RCC 7860 (cell line): Measurements from ENCODE around the gene BCLAF1.

ENCODE experiments used
- DNase-seq: peaks from one replicate; pipeline ENCODE4 v3.0.0-alpha.2; 2015; ENCODE audit warnings: low spot score
- FAIRE-seq: peaks from 2 replicates; lab custom pipeline; 2012; peaks lifted over from hg19 to GRCh38; lab: Jason Lieb, UNC

BCLAF1 gene

GRCh38 chr6:136209496-136209895, 80.2 kb downstream of the BCLAF1 start:
- no peak for DNase-seq
- FAIRE-seq: no peak

- FAIRE-seq: no peak
- DNase-seq: no peak
Observed at GRCh38 chr6:136208783-136209182, 80.9 kb downstream of the BCLAF1 start.
